ENCODE measurements around the gene TAF1C. TPM values are rescaled to one million over a fixed set of nuclear protein-coding genes. Genes with fewer than 3 reads are reported as not detected.

The TAF1C gene
- total and polyA plus RNA-seq, 2 donors from 2014 or later, result 24.7 to 64.7 TPM

- FAIRE-seq (no peak), DNase-seq (peak in 1 of 5 donors; percentile 75)
- no peak overlapping the region for H3K27ac ChIP-seq (ENCODE audit: low read depth in 2 of 2, low read length in 2 of 2)
- no peaks in the 10 kb centered on the region for H3K27me3 ChIP-seq (ENCODE audit: control insufficient read depth, insufficient read depth, low read length)
- H3K36me3 ChIP-seq (ENCODE audit: control insufficient read depth in 2 of 3, insufficient read depth in 3 of 3, low read length in 3 of 3), result no peaks in the 10 kb centered on the region
- H3K4me3 ChIP-seq (ENCODE audit: low read length in 3 of 3), result no peak overlapping the region
- TF ChIP-seq CTCF (IDR thresholded peaks at IDR 0.05; ENCODE audit: borderline replicate concordance, extremely low read depth, insufficient read depth), result no peak
- H3K9me3 ChIP-seq (ENCODE audit: control insufficient read depth in 2 of 3, insufficient read depth in 1 of 3, low read length in 3 of 3), result no peaks in the 10 kb centered on the region
- H3K9ac ChIP-seq (ENCODE audit: low read length in 3 of 3), result no peak overlapping the region
- intact Hi-C loops (cut with DNase I), result no loop called here
- no peaks in the 10 kb centered on the region for H3K4me1 ChIP-seq (ENCODE audit: control insufficient read depth in 2 of 3, insufficient read depth in 2 of 3, low read depth in 1 of 3, low read length in 3 of 3)
These were observed 4.6 kb upstream of the TAF1C start for GRCh38 chr16:84191466-84191865.

DNA sequence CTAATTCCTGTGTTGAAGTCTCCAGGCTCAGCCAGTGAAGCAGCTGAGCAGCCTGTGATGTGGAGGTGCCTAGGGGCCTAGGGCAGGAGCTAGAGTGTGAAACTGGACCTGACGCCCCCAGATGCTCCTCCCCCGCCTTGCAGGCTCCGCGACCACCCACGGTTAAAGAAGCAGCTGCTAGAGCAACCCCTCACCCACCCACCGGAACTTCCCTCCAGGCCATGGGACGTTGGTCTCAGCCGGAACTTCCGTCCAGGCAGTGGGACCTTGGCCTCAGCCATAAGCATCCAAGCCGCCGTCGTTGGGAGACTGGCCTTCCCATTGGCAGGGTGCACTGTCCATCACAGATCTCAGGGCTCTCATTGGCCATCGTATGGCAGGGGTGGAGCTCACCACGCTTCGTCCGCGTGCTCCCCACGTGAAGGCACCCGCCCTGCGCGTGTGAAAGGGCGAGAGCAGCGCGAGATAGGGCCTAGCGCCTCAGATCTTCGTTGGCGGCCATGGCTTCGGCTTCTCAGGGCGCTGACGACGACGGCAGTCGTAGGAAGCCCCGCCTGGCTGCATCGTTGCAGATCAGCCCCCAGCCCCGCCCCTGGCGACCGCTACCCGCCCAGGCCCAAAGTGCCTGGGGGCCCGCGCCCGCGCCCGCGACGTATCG is 4.0 kb upstream of the TAF1C start, which contains the start of gene ADAD2:
TSS of gene ADAD2 (plus strand) at position 427 of the 658 bp plus-strand sequence. CDS start at position 501, 74 bp downstream.
- H3K27ac ChIP-seq (ENCODE audit: low read depth in 2 of 2, low read length in 2 of 2), result no peak within 1 kb of the TSS
- H3K9ac ChIP-seq (ENCODE audit: low read length in 3 of 3), result no peak within 1 kb of the TSS
- peaks cover 0 to 4% (median 2%) of the 10 kb centered on the region in 3 donors for H3K4me1 ChIP-seq (ENCODE audit: control insufficient read depth in 2 of 3, insufficient read depth in 2 of 3, low read depth in 1 of 3, low read length in 3 of 3)
- no peak within 1 kb of the TSS for H3K4me3 ChIP-seq (ENCODE audit: low read length in 3 of 3)
- no peak for TF ChIP-seq CTCF (IDR thresholded peaks at IDR 0.05; ENCODE audit: borderline replicate concordance, extremely low read depth, insufficient read depth)
- no peaks in the 10 kb centered on the region for H3K27me3 ChIP-seq (ENCODE audit: control insufficient read depth, insufficient read depth, low read length)
- no peaks in the 10 kb centered on the region for H3K36me3 ChIP-seq (ENCODE audit: control insufficient read depth in 2 of 3, insufficient read depth in 3 of 3, low read length in 3 of 3)
- no peak for FAIRE-seq
- DNase-seq, result no peak
- intact Hi-C loops (cut with DNase I), result no loop called here
- H3K9me3 ChIP-seq (ENCODE audit: control insufficient read depth in 2 of 3, insufficient read depth in 1 of 3, low read length in 3 of 3), result no peaks in the 10 kb centered on the region

DNA sequence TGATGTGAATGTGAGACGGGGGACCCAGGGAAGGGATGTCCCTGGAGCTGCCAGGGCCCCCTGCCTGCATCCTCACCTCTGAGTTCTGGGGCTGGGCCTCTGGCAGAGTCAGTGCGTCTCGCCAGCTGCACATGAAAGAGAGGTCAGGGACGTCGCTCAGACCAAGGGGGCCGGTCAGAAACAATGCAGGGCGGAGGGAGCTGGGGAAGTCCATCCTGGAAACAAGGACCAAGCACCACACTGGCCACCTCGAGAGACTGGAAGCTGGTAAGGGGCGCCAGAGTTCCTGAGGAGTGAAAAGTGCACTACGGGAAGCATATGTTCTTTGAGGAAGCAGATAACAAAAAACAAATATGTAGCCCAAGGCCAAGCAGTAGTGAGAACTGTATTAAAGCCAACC is 2.1 kb downstream of the TAF1C start:
- intact Hi-C loops (cut with DNase I), result no loop called here
- peaks cover 0 to 20% (median 3%) of the 10 kb centered on the region in 3 donors for H3K36me3 ChIP-seq (ENCODE audit: control insufficient read depth in 2 of 3, insufficient read depth in 3 of 3, low read length in 3 of 3)
- H3K27me3 ChIP-seq (ENCODE audit: control insufficient read depth, insufficient read depth, low read length), result no peaks in the 10 kb centered on the region
- FAIRE-seq (no peak), DNase-seq (no peak)
- peak overlapping the region in 1 of 3 donors; percentile 1 for H3K9ac ChIP-seq (ENCODE audit: low read length in 3 of 3)
- H3K4me1 ChIP-seq (ENCODE audit: control insufficient read depth in 2 of 3, insufficient read depth in 2 of 3, low read depth in 1 of 3, low read length in 3 of 3), result peaks cover 0 to 8% (median 4%) of the 10 kb centered on the region in 3 donors
- H3K9me3 ChIP-seq (ENCODE audit: control insufficient read depth in 2 of 3, insufficient read depth in 1 of 3, low read length in 3 of 3), result no peaks in the 10 kb centered on the region
- TF ChIP-seq CTCF (IDR thresholded peaks at IDR 0.05; ENCODE audit: borderline replicate concordance, extremely low read depth, insufficient read depth), result no peak
- no peak overlapping the region for H3K4me3 ChIP-seq (ENCODE audit: low read length in 3 of 3)
- H3K27ac ChIP-seq (ENCODE audit: low read depth in 2 of 2, low read length in 2 of 2), result no peak overlapping the region
